22Rv1 (cell line): ENCODE measurements around the gene ZBTB18.

Experiments
- CTCF ChIP-seq: fragments of 450-650 bp; IDR thresholded peaks from 2 replicates; pipeline ENCODE4 v1.5.1; 2017; ENCODE audit warnings: mild to moderate bottlenecking
- ZFX ChIP-seq: fragments of 450-650 bp; IDR thresholded peaks from 2 replicates; pipeline ENCODE4 v1.6.1; 2017; ENCODE audit warnings: antibody characterized with exemption, borderline replicate concordance

- TF ChIP-seq CTCF (no peak), ZFX (no peak)
Observed at GRCh38 chr1:244089561-244089960, 38.5 kb downstream of the ZBTB18 start.
